HFF-Myc (cell line): ENCODE measurements around the gene DLG2.

ENCODE experiments used
- DNase-seq: peaks from one replicate; pipeline ENCODE4 v3.0.0-alpha.2; 2011; ENCODE audit warnings: low read depth; ENCODE audit errors: extremely low read depth
- H3K4me3 ChIP-seq: replicated peaks from 2 replicates; pipeline ENCODE4 v1.5.1; 2011; ENCODE audit warnings: low read depth, mild to moderate bottlenecking, control low read depth, low read length
- TF ChIP-seq, protein P1 (sequence below): IDR thresholded peaks from 2 replicates; pipeline ENCODE4 v1.5.1; 2012; ENCODE audit warnings: mild to moderate bottlenecking, low read depth, low read length, control low read depth; ENCODE audit errors: missing control alignments

DLG2 gene

DNA sequence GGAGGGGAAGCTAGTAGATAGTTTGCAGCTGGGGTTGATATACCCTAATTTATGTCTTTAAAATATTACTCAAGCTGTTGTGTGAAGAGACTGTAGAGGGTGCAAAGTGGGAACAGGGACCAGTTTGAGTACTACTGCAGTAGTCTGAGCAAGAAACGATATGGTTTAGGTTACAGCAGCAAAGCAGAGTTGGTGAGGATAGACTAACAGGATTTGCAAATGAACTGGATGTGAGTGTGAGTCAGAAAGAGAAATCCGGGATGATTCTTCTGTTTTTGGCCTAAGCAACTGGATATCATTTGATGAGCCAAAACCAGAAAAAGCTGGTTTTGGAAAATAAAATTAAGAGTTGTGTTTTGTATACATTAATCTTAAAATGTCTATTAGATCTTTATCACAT lies 1591.5 kb downstream of the DLG2 start:
- no peak for DNase-seq
- TF ChIP-seq, protein P1, sequence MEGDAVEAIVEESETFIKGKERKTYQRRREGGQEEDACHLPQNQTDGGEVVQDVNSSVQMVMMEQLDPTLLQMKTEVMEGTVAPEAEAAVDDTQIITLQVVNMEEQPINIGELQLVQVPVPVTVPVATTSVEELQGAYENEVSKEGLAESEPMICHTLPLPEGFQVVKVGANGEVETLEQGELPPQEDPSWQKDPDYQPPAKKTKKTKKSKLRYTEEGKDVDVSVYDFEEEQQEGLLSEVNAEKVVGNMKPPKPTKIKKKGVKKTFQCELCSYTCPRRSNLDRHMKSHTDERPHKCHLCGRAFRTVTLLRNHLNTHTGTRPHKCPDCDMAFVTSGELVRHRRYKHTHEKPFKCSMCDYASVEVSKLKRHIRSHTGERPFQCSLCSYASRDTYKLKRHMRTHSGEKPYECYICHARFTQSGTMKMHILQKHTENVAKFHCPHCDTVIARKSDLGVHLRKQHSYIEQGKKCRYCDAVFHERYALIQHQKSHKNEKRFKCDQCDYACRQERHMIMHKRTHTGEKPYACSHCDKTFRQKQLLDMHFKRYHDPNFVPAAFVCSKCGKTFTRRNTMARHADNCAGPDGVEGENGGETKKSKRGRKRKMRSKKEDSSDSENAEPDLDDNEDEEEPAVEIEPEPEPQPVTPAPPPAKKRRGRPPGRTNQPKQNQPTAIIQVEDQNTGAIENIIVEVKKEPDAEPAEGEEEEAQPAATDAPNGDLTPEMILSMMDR, result no peak
- H3K4me3 ChIP-seq, result no peak overlapping the region

GRCh38 chr11:84034484-84034883 lies 1592.7 kb downstream of the DLG2 start:
- no peak overlapping the region for H3K4me3 ChIP-seq
- no peak for DNase-seq
- TF ChIP-seq, protein P1, result no peak

- TF ChIP-seq, protein P1, result no peak
- no peak for DNase-seq
- no peak overlapping the region for H3K4me3 ChIP-seq
These were observed 1602.9 kb downstream of the DLG2 start for GRCh38 chr11:84024266-84024665.

DNA sequence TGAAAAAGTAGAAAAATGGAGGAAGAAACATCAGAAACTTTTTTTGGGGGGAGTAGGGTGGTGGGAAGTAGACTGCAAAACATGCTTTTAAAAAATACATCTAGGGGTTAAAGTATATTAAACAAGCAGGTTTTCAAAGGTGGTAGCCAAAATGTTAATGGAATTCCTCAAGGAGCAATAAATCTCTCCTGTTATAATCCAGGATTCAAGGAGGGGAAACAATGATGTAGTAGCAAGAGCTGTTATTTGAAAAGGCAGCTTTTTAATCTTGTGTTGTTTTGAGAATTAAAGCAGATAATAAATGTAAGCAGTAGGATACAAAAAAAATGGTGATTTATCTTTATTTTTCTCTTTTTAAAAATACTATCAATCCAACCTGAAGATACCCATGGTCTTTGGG lies 1604.4 kb downstream of the DLG2 start:
- H3K4me3 ChIP-seq, result no peak overlapping the region
- no peak for DNase-seq
- TF ChIP-seq, protein P1, result no peak

- no peak for DNase-seq
- TF ChIP-seq, protein P1, result no peak
These were observed 1604.9 kb downstream of the DLG2 start for GRCh38 chr11:84022201-84022600.

DNA sequence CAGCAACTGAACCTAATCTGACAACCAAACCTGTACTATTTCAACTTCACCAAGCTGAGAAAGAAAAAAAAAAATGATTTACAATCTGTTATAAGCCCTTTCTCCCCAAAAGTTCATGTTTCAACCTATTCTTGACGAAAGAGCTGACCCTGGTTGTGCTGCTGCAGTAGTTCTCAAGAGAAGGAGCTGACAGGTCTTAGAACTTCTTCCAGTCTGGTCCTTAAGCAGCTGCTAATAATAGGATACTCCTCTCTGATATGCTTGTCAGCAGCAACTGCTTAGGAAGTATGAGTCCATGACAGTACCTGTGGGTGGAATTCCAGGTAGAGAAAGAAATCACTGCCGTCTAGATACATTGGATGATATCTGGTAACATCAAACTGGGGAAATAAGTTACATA lies 1605.9 kb downstream of the DLG2 start:
- H3K4me3 ChIP-seq, result no peak overlapping the region
- DNase-seq, result no peak
- TF ChIP-seq, protein P1, result no peak

More at GRCh38 chr11:84022201-84022600, 1604.9 kb downstream of the DLG2 start:
- H3K4me3 ChIP-seq, result no peak overlapping the region

GRCh38 chr11:84019571-84020194 lies 1607.5 kb downstream of the DLG2 start:
- TF ChIP-seq, protein P1, result no peak
- H3K4me3 ChIP-seq, result no peak overlapping the region
- DNase-seq, result no peak
